Measurements from ENCODE around the gene HSPB1. TPM values are rescaled to one million over a fixed set of nuclear protein-coding genes. Genes with fewer than 3 reads are reported as not detected.
"Not testable (repeated sequence)": the region's sequence is repeated elsewhere in the genome, so short reads cannot be mapped to it uniquely, and the experiment has no call there.

Gene HSPB1
- total RNA-seq, 4 donors from 2014 or later = 178 to 353 (median 267) TPM

DNA sequence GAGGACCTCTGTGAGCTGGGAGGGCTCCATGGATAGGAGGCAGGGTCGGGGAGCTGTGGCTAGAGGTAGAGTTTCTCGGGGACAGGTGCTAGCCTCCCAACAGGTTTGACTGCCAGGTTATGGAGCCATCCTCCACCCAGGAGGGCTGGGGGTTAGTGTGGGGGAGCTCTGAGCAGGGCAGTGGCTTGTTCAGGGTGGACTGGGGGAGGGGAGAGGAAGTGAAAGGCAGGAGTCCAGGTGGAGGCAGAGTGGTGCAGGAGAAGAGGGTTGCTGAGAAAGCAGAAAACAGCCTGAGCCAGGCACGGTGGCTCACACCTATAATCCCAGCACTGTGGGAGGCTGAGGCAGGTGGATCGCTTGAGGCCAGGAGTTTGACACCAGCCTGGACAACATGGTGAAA, 40.5 kb upstream of the HSPB1 start:
- DNase-seq (ENCODE audit: low spot score) (no peak), ATAC-seq (ENCODE audit: low FRiP score) (no peak)
- no peak for TF ChIP-seq CTCF (IDR thresholded peaks at IDR 0.05)

- ATAC-seq (ENCODE audit: low FRiP score) (peak; percentile 52), DNase-seq (ENCODE audit: low spot score) (no peak)
- no peak for TF ChIP-seq CTCF (IDR thresholded peaks at IDR 0.05)
These were observed 39.6 kb upstream of the HSPB1 start for GRCh38 chr7:76262683-76263402.

DNA sequence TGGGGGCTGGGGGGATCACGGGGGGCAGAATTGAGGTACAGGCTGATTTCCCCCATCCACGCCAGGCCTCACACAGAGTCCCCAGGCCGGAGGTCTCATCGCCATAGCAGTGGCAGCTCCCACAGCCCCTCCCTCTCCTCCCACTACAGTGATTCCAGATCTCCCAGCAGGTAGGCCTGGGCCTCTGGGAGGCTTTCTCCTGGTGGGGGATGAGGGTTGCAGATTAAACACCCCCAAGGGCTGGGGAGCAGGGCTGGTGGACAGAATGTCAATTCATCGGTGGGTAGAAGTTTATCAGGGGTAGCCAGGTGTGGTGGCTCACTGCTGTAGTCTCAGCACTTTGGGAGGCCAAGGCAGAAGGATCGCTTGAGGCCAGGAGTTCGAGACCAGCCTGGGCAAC, 37.2 kb upstream of the HSPB1 start:
- DNase-seq (ENCODE audit: low spot score) (no peak), ATAC-seq (ENCODE audit: low FRiP score) (no peak)
- no peak for TF ChIP-seq CTCF (IDR thresholded peaks at IDR 0.05)

DNA sequence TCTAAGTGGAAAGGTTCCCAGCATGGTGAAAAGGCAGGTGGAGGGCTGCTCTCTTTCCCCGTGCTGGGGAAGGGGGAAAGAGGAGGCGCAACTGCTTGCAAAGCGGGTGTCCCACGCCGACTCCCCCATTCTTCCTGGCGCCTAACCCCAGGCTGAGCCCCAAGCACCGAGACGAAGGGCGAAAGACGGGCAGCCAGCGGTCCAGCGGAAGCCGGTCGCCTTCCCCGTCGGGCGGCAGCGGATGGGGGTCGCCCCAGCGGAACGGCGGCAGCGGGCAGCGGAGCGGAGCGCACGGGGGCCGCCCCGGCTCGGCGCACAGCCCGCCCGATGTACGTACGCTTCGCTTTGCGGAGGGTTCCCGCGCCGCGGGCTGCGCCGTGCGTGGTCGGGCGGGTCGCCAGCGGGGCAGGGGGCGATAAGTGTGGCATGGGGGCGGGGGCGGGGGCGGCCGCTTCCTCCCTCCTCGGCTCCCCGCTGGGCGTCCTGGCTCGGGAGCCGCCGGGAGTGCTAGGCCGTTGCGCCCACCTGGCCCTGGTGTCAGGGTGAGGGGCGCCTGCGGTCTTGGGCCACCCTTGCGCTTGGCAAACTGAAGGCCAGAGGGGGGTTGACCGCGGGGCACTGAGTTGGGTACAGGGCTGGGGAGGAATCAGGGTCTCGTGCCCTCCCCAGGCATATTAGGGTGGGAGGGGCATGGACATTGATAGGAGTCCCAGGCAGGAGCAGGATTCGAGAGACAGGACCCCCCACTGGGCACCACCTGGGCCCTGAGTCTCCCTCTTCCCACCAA, 35.2 kb upstream of the HSPB1 start:
- DNase-seq (ENCODE audit: low spot score) = no peak
- ATAC-seq (ENCODE audit: low FRiP score) = peak; percentile 23
- TF ChIP-seq CTCF (IDR thresholded peaks at IDR 0.05) = no peak

DNA sequence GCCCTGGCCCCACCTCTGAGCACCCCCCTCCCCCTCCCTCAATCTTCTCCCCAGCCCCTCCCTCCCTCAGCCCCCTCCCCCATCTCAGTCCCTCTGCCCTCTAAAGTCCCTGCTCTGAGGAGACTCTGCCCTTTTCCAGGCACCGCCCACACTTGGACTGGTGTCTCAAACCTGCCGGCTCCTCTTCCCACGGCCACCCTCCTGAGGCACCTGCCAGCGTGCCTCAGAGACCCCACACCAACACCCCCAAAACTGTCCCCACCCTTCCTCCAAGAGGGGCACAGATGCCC, 34.6 kb upstream of the HSPB1 start:
- TF ChIP-seq CTCF (IDR thresholded peaks at IDR 0.05) = no peak

GRCh38 chr7:76268376-76268775, 34.1 kb upstream of the HSPB1 start:
- ATAC-seq (ENCODE audit: low FRiP score) (no peak), DNase-seq (ENCODE audit: low spot score) (no peak)
- TF ChIP-seq CTCF (IDR thresholded peaks at IDR 0.05) = no peak

More for the DNA sequence above, 34.6 kb upstream of the HSPB1 start:
- DNase-seq (ENCODE audit: low spot score) (no peak), ATAC-seq (ENCODE audit: low FRiP score) (no peak)

GRCh38 chr7:76269895-76270294, 32.6 kb upstream of the HSPB1 start:
- no peak for ATAC-seq (ENCODE audit: low FRiP score)

DNA sequence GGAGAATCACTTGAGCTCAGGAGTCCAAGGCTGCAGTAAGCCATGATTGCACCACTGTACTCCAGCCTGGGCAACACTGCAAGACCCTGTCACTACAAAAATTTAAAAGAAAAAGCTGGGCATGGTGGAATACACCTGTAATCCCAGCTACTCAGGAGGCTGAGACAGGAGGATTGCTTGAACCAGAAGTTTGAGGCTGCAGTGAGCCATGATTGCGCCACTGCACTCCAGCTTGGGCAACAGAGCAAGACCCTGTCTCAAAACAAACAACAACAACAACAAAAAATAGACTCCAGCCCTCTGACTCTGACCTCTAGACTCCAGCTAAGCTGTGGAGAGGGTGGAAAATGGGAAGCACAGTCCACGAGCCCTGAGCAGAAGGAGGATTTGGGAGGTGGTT, 31.1 kb upstream of the HSPB1 start:
- not testable (repeated sequence) for ATAC-seq (ENCODE audit: low FRiP score); DNase-seq (ENCODE audit: low spot score)

More at GRCh38 chr7:76269895-76270294, 32.6 kb upstream of the HSPB1 start:
- TF ChIP-seq CTCF (IDR thresholded peaks at IDR 0.05) = no peak
- no peak for DNase-seq (ENCODE audit: low spot score)

All from omental fat pad (tissue), 4 donors.